ENCODE data around the gene FMNL2. TPM values are rescaled to one million over a fixed set of nuclear protein-coding genes. Genes with fewer than 3 reads are reported as not detected.
A peak's percentile ranks its signal among the peaks of the same experiment; 100 is the strongest.

The FMNL2 gene
- total RNA-seq, 4 donors from 2014 or later, result 25.2 to 35.0 (median 27.4) TPM

DNA sequence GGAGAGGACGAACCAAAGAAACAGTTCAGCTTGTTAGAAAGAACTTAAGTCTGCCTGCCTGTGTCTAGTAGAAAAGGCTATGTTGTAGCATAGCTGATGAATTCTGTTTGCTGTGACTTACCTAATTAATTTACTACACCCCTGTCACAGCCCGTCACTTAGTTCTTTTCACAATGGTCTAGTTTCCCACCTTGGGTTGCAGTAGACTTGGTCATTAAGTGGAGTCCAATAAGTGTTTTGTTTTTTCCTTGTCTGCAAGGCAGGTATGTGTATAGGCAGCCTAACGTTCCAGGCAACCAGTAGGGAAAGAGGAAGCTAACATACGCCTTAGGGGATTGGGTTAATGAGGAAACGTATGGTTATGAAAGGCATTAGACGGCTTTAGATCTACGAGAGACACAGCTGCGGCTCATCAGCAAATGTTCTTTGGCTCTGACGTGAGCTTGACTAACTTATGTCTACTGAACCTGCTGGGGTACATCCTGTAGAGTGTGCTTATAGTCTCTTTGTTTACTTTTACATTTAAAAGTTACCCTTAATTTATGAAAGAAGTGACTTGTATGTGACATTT lies 202.2 kb downstream of the FMNL2 start:
- H3K27me3 ChIP-seq, result no peaks in the 10 kb centered on the region
- H3K4me3 ChIP-seq, result no peak overlapping the region
- H3K36me3 ChIP-seq, result no peaks in the 10 kb centered on the region
- no peak overlapping the region for H3K27ac ChIP-seq
- TF ChIP-seq POLR2A (IDR thresholded peaks at IDR 0.05) (no peak), EP300 (IDR thresholded peaks at IDR 0.05) (no peak), POLR2AphosphoS5 (IDR thresholded peaks at IDR 0.05) (no peak)
- TF ChIP-seq, protein P1, sequence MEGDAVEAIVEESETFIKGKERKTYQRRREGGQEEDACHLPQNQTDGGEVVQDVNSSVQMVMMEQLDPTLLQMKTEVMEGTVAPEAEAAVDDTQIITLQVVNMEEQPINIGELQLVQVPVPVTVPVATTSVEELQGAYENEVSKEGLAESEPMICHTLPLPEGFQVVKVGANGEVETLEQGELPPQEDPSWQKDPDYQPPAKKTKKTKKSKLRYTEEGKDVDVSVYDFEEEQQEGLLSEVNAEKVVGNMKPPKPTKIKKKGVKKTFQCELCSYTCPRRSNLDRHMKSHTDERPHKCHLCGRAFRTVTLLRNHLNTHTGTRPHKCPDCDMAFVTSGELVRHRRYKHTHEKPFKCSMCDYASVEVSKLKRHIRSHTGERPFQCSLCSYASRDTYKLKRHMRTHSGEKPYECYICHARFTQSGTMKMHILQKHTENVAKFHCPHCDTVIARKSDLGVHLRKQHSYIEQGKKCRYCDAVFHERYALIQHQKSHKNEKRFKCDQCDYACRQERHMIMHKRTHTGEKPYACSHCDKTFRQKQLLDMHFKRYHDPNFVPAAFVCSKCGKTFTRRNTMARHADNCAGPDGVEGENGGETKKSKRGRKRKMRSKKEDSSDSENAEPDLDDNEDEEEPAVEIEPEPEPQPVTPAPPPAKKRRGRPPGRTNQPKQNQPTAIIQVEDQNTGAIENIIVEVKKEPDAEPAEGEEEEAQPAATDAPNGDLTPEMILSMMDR (IDR thresholded peaks at IDR 0.05), result no peak
- peaks cover 3 to 34% (median 7%) of the 10 kb centered on the region in 3 donors for H3K4me1 ChIP-seq
- ATAC-seq, result no peak
- no peaks in the 10 kb centered on the region for H3K9me3 ChIP-seq
- WGBS, 2 donors (ENCODE audit: low coverage in 1 of 2), result 56 to 83% methylated on average over 7 of the region's 9 CpGs

DNA sequence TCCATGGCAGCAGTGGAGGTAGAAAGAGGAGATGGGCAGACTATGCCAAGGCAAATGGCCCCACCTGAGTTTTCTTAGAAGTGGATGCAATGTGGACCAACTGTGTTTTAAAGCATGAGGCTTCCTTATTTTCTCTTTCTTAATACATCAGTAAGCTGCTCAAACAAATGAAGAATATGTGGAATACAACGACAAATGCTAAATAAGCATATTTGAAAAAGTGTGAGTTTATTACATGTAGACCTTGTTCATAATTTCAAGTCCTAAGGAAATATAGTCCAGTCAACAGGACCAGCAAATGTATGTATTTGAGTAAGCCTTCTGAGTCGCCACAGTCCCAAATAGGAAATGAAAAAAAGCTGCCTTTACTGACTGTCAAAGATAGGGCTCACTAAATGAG lies 204.4 kb downstream of the FMNL2 start:
- Histone ChIP-seq H3K36me3 (peaks cover 0 to 7% of the 10 kb centered on the region in 2 donors), H3K4me1 (peaks cover 3 to 42% (median 7%) of the 10 kb centered on the region in 3 donors), H3K27me3 (no peaks in the 10 kb centered on the region), H3K27ac (no peak overlapping the region), H3K9me3 (no peaks in the 10 kb centered on the region), H3K4me3 (no peak overlapping the region)
- TF ChIP-seq EP300 (IDR thresholded peaks at IDR 0.05) (no peak), POLR2AphosphoS5 (IDR thresholded peaks at IDR 0.05) (no peak), POLR2A (IDR thresholded peaks at IDR 0.05) (no peak)
- TF ChIP-seq, protein P1 (IDR thresholded peaks at IDR 0.05), result no peak
- 100% methylated on average over 2 of the region's 2 CpGs for WGBS, 2 donors (ENCODE audit: low coverage in 1 of 2)
- ATAC-seq, result no peak

DNA sequence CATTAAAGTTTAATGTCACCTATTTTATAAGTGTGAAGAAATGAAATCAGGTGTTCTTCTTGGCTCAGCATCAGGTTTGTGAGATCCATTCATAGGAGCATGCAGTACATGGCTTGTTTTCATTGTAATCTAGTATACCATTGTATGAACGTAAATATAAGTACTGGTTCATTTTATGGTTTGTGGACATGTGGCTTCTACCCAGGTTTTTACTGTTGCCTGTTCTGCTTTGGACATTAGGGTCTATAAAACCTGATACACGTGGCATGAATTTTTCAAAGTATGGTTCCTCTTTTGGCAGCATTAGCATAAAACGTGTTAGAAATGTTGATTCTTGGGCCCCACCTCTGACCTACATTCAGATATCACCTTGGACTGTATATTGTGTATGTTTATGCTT lies 206.7 kb downstream of the FMNL2 start:
- Histone ChIP-seq H3K4me1 (peaks cover 0 to 29% (median 0%) of the 10 kb centered on the region in 3 donors), H3K36me3 (peaks cover 0 to 11% of the 10 kb centered on the region in 2 donors), H3K27me3 (no peaks in the 10 kb centered on the region), H3K4me3 (no peak overlapping the region), H3K9me3 (no peaks in the 10 kb centered on the region), H3K27ac (no peak overlapping the region)
- 74 to 80% methylated on average over 3 of the region's 3 CpGs for WGBS, 2 donors (ENCODE audit: low coverage in 1 of 2)
- TF ChIP-seq POLR2A (IDR thresholded peaks at IDR 0.05) (no peak), EP300 (IDR thresholded peaks at IDR 0.05) (no peak)
- no peak for ATAC-seq

DNA sequence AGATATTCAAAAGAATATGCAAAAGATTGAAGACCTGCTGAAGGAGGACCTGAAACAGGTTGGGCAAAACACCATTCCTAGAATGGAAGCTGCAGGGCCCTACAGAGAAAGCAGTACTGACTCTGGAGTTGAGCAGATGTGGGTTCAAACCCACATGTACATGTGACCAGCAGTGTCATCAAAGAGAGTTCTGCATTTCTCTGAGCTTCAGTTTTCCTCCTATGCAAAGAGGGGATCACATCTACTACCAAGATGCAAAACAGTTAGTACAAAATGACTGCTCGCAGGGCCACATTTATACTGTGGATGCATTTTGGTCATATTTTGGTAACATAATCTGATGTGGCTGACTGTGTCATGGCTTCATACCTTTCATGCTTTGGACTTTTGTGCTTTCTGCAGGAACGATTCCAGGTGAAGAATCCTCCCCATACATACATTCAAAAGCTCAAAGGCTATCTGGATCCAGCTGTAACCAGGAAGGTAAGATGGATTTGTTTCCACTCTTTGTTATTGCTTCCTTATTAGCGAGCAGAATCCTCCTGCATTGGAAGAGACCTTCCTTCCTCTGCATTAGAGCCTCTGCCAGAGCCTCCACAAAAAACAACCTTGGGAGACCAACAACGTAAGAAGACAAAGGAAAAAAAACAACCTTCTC lies 207.5 kb downstream of the FMNL2 start:
- Histone ChIP-seq H3K4me1 (peaks cover 0 to 25% (median 0%) of the 10 kb centered on the region in 3 donors), H3K27me3 (no peaks in the 10 kb centered on the region), H3K4me3 (no peak overlapping the region), H3K9me3 (no peaks in the 10 kb centered on the region), H3K36me3 (peaks cover 0 to 15% of the 10 kb centered on the region in 2 donors), H3K27ac (peak overlapping the region in 2 of 4 donors; percentile 51 to 57)
- TF ChIP-seq, protein P1 (IDR thresholded peaks at IDR 0.05), result no peak
- TF ChIP-seq POLR2AphosphoS5 (IDR thresholded peaks at IDR 0.05), result no peak
- TF ChIP-seq EP300 (IDR thresholded peaks at IDR 0.05), result no peak
- TF ChIP-seq POLR2A (IDR thresholded peaks at IDR 0.05), result no peak
- WGBS, 2 donors (ENCODE audit: low coverage in 1 of 2), result 48 to 82% methylated on average over 2 to 4 of the region's 4 CpGs
- no peak for ATAC-seq

DNA sequence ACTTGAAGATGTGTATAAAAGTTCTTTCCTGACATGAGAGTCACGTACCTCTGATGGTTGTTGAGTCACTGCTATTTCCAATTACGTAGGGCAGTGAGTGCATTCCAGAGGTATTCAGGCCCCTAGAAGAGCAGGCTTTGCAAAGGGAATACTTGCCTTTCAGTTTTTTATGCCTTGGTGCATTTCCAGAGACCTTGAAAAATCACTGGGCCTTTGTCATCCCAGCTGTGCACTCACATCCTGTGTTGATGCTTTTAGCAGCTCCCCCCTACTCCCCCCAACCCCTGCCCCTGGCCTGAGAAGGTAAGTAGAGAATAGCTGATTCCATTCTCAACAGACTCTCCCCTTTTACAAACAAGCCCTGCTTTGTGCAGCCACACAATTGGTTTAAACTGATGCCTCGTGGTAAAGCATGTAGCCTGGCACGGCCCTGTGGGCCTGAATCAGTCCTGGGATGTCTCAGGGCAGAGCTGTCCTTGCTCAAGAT lies 208.1 kb downstream of the FMNL2 start:
- peaks cover 0 to 25% (median 0%) of the 10 kb centered on the region in 3 donors for H3K4me1 ChIP-seq
- H3K27me3 ChIP-seq, result no peaks in the 10 kb centered on the region
- H3K4me3 ChIP-seq, result no peak overlapping the region
- peak overlapping the region in 3 of 4 donors; percentile 16 to 57 (median 51) for H3K27ac ChIP-seq
- H3K36me3 ChIP-seq, result peaks cover 0 to 15% of the 10 kb centered on the region in 2 donors
- 16 to 32% methylated on average over 3 to 4 of the region's 4 CpGs for WGBS, 2 donors (ENCODE audit: low coverage in 1 of 2)
- peak; percentile 39 for ATAC-seq
- no peaks in the 10 kb centered on the region for H3K9me3 ChIP-seq
- TF ChIP-seq EP300 (IDR thresholded peaks at IDR 0.05), result no peak
- peak; percentile 57 for TF ChIP-seq POLR2AphosphoS5 (IDR thresholded peaks at IDR 0.05)
